Colonic mucosa (tissue), 4 donors: ENCODE data around the gene JAKMIP1. TPM values are rescaled to one million over a fixed set of nuclear protein-coding genes. Genes with fewer than 3 reads are reported as not detected.

Experiments
- DNase-seq: peaks from one replicate; pipeline ENCODE4 v3.0.0-alpha.2; 2020
- H3K27ac ChIP-seq: fragments of 200-600 bp; one replicate; pipeline ENCODE4 v1.8.0; 2021
- H3K27me3 ChIP-seq: fragments of 200-600 bp; one replicate; pipeline ENCODE4 v1.8.0; 2021
- H3K36me3 ChIP-seq: fragments of 200-600 bp; one replicate; pipeline ENCODE4 v1.8.0; 2021
- H3K4me1 ChIP-seq: fragments of 200-600 bp; one replicate; pipeline ENCODE4 v1.8.0; 2021; ENCODE audit warnings: mild to moderate bottlenecking
- H3K4me3 ChIP-seq: fragments of 200-600 bp; one replicate; pipeline ENCODE4 v1.8.0; 2021
- H3K9ac ChIP-seq, 2 donors: one replicate each; pipeline ENCODE4 v1.7.0; 2013; ENCODE audit warnings: control low read depth in 2 of 2, low read depth in 2 of 2, low read length in 2 of 2
- H3K9me3 ChIP-seq: fragments of 200-600 bp; one replicate; pipeline ENCODE4 v1.8.0; 2021
- intact Hi-C: fragments of 100-400 bp; cut with DNase I; formaldehyde crosslinking; loops from one replicate; pipeline ENCODE4 v1.14.1; 2022
- total RNA-seq, 2 donors: library from RNA; stranded (reverse); fragmentation: NEBNext Ultra II Directional in 1 of 2; extraction: Animal tissue kit (Norgen Biotek cat#: 25700) in 1 of 2; gene quantifications; one replicate each; pipeline ENCODE4 v1.2.1, GENCODE V29; 2021
- TF ChIP-seq, protein P1 (sequence below): fragments of 200-600 bp; IDR thresholded peaks from one replicate; pipeline ENCODE4 v1.8.0; 2022; ENCODE audit warnings: antibody characterized with exemption, mild to moderate bottlenecking
- donor health status: healthy.
- donor health status: DM: no; HTN: no; CAD: no.
- donor health status: DM: no; HTN: no; CAD: no.

JAKMIP1 gene
- total RNA-seq, 2 donors from 2014 or later = 0.19 to 0.42 TPM

GRCh38 chr4:6241062-6241845, 40.9 kb upstream of the JAKMIP1 start:
- Histone ChIP-seq H3K9ac (no peak overlapping the region), H3K4me1 (no peaks in the 10 kb centered on the region), H3K36me3 (no peaks in the 10 kb centered on the region), H3K4me3 (no peak overlapping the region), H3K27me3 (no peaks in the 10 kb centered on the region), H3K27ac (no peak overlapping the region), H3K9me3 (no peaks in the 10 kb centered on the region)
- TF ChIP-seq, protein P1, sequence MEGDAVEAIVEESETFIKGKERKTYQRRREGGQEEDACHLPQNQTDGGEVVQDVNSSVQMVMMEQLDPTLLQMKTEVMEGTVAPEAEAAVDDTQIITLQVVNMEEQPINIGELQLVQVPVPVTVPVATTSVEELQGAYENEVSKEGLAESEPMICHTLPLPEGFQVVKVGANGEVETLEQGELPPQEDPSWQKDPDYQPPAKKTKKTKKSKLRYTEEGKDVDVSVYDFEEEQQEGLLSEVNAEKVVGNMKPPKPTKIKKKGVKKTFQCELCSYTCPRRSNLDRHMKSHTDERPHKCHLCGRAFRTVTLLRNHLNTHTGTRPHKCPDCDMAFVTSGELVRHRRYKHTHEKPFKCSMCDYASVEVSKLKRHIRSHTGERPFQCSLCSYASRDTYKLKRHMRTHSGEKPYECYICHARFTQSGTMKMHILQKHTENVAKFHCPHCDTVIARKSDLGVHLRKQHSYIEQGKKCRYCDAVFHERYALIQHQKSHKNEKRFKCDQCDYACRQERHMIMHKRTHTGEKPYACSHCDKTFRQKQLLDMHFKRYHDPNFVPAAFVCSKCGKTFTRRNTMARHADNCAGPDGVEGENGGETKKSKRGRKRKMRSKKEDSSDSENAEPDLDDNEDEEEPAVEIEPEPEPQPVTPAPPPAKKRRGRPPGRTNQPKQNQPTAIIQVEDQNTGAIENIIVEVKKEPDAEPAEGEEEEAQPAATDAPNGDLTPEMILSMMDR = no peak
- intact Hi-C loops = no loop called here
- DNase-seq = no peak

DNA sequence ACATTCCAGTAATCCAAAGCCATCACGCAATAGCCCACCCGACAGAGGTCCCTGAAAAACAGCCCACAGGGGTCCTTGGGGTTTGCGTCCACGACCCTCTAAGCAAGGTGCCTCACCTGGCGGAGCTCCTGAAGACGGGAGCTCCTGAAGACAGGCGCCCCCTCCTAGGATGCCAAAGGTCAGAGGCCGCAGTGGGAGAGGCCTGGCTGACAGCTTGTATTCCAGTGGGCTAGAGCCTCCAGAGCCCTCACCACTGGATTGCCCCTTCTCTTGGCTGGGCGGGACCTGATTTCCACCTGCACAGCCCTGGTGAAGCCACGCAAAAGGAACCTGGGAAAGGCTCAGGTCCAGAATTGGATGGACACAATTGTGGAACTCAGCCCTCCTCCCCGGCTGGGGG, 39.6 kb upstream of the JAKMIP1 start:
- H3K4me3 ChIP-seq = no peak overlapping the region
- TF ChIP-seq, protein P1 = no peak
- H3K27me3 ChIP-seq = no peaks in the 10 kb centered on the region
- H3K36me3 ChIP-seq = no peaks in the 10 kb centered on the region
- no peak for DNase-seq
- intact Hi-C loops = no loop called here
- H3K9me3 ChIP-seq = no peaks in the 10 kb centered on the region
- H3K4me1 ChIP-seq = no peaks in the 10 kb centered on the region
- no peak overlapping the region for H3K9ac ChIP-seq
- H3K27ac ChIP-seq = no peak overlapping the region

DNA sequence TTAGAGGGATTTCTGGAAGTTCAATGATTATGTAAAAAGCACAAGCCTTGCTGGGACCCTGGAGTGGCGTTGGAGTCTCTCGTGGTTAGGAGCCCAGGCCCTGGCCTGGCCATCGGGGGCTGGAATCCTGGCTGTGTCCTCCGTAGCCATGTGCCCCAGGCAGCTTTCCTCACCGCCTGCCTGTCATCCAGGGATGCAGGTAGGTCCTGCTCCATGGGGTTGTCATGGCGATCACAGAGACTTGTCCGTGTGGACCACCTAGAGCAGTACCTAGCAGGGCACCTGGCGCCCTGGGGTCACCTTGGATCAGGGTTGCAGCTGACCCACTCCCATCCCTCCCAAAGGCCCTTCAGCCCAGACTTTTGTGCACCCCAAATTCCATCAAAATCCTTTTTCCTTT, 39.1 kb upstream of the JAKMIP1 start:
- no peak overlapping the region for H3K4me3 ChIP-seq
- H3K4me1 ChIP-seq = no peaks in the 10 kb centered on the region
- no peak for DNase-seq
- H3K27ac ChIP-seq = no peak overlapping the region
- no peaks in the 10 kb centered on the region for H3K36me3 ChIP-seq
- no peaks in the 10 kb centered on the region for H3K27me3 ChIP-seq
- H3K9ac ChIP-seq = no peak overlapping the region
- intact Hi-C loops = no loop called here
- TF ChIP-seq, protein P1 = no peak
- no peaks in the 10 kb centered on the region for H3K9me3 ChIP-seq

DNA sequence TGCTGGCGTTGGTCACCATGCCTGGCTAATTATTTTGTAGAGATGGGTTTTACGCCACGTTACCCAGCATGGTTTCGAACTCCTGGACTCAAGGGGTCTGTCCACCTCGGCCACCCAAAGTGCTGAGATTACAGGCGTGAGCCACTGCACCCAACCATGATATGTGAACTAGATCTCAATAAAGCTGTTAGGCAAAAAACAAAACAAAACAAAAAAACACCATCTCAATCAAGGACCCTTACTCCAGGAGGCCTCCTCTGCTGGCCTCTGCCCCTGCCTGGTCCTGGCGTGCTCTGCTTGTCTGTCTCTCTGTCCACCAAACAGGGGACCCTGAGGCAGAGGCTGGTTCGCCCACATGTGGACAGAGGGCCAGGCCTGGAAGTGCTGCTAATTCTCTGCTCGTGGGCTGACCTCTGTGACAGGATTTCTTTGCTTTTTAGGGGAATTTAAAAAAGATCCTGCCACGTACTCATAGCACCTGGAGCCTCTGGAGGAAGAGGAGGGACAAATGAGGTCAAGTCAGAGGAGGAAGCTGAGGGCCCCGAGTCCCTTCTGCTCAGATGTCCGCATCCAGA, 36.6 kb upstream of the JAKMIP1 start:
- H3K9ac ChIP-seq = no peak overlapping the region
- DNase-seq = no peak
- no peak overlapping the region for H3K27ac ChIP-seq
- TF ChIP-seq, protein P1 = no peak
- no peaks in the 10 kb centered on the region for H3K4me1 ChIP-seq
- no peaks in the 10 kb centered on the region for H3K9me3 ChIP-seq
- H3K36me3 ChIP-seq = no peaks in the 10 kb centered on the region
- no peak overlapping the region for H3K4me3 ChIP-seq
- no peaks in the 10 kb centered on the region for H3K27me3 ChIP-seq
- intact Hi-C loops = no loop called here

GRCh38 chr4:6235901-6236640, 35.7 kb upstream of the JAKMIP1 start:
- no peaks in the 10 kb centered on the region for H3K4me1 ChIP-seq
- intact Hi-C loops = no loop called here
- H3K4me3 ChIP-seq = no peak overlapping the region
- H3K27me3 ChIP-seq = no peaks in the 10 kb centered on the region
- TF ChIP-seq, protein P1 = no peak
- no peak overlapping the region for H3K9ac ChIP-seq
- H3K27ac ChIP-seq = no peak overlapping the region
- H3K36me3 ChIP-seq = no peaks in the 10 kb centered on the region
- no peak for DNase-seq
- no peaks in the 10 kb centered on the region for H3K9me3 ChIP-seq
